HG03103 (cell line): ENCODE results near the gene PHACTR1.

Experiments
- ATAC-seq: cut with Tn5 transposase; IDR thresholded peaks from one replicate; pipeline ENCODE4 v1.9.1; 2021; ENCODE audit warnings: low read depth; ENCODE audit not compliant: unreplicated experiment

The PHACTR1 gene

GRCh38 chr6:12973386-12973785 lies 256.8 kb downstream of the PHACTR1 start:
- no peak for ATAC-seq

GRCh38 chr6:12974551-12974950 lies 258.0 kb downstream of the PHACTR1 start:
- no peak for ATAC-seq

GRCh38 chr6:12976366-12976765 lies 259.8 kb downstream of the PHACTR1 start:
- no peak for ATAC-seq

DNA sequence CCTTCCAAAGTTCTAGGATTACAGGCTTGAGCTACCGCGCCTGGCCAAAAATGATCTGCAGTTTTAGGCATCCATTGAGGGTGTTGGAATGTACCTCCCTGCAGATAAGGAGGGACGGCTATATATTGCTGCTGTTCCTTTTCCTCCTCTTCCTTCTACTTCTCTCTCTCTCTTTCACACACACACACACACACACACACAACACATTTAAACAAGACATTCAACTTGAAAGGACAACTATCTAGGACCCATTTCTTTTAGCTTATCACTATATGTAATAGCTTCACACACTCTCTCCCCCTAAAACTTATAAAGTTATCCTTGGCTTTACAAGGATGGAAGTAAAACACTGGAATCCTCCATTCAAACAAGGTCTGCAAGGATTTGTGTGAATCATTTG lies 260.6 kb downstream of the PHACTR1 start:
- ATAC-seq, result no peak

GRCh38 chr6:12977806-12978205 lies 261.2 kb downstream of the PHACTR1 start:
- no peak for ATAC-seq

DNA sequence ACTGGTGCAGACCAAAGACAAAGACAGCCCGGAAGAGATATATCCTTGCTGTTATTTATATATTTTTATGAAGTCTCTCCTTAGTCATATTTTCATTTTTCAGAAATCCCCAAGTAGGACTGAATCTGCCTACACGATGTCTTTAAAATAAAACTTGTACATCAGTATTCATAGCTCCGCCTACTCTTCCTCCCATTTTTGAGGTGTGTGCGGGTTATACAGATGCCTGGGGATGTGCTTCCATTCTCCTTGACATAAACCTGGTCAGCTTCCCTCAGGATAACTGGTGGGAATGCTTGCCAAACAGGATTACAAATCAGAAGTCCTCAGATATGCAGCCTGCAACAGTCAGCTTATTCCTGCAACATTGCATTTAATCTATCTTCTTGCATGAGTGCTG lies 264.2 kb downstream of the PHACTR1 start:
- no peak for ATAC-seq

- ATAC-seq, result no peak
These were observed 268.2 kb downstream of the PHACTR1 start for GRCh38 chr6:12984776-12985175.

- no peak for ATAC-seq
These were observed 271.2 kb downstream of the PHACTR1 start for GRCh38 chr6:12987783-12988182.

DNA sequence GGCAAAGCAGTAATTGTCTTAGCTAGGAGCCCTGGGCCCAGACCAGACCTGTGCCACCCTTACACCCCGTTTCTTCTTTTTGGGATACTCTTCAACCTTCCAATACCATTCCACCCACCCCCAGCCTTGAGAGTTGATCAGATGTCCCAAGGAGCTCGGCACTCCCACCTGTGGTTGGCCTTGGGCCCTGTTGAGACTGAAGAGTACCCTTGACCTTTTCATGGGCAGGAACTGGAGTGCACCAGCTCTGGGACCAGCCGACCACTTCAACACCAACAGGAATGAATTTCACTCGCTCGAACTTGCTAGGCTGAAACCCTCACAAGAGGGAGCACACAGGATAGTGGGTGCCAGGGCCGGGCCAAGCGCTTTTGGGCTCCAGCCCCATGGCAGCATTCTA lies 273.6 kb downstream of the PHACTR1 start:
- ATAC-seq, result no peak

DNA sequence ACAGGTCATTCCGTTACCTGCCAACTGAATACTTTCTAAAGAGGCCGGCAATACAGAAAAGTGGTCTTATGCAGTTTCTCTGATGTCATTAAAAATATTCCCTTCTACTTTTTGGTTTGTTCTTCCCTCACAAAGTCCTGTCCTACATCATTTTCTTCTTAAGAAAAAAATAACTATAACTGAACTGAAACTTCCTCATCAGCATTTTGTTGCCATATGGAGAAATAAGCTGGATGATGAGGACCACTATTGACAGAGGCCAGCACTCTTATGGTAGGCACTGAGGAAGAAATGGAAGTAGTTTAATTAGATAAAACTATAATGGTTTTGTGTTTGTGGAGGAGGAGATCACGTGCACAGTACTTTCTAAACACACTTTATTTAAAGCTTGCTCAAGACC lies 274.9 kb downstream of the PHACTR1 start:
- ATAC-seq, result no peak

GRCh38 chr6:12992770-12993169 lies 276.2 kb downstream of the PHACTR1 start:
- no peak for ATAC-seq

DNA sequence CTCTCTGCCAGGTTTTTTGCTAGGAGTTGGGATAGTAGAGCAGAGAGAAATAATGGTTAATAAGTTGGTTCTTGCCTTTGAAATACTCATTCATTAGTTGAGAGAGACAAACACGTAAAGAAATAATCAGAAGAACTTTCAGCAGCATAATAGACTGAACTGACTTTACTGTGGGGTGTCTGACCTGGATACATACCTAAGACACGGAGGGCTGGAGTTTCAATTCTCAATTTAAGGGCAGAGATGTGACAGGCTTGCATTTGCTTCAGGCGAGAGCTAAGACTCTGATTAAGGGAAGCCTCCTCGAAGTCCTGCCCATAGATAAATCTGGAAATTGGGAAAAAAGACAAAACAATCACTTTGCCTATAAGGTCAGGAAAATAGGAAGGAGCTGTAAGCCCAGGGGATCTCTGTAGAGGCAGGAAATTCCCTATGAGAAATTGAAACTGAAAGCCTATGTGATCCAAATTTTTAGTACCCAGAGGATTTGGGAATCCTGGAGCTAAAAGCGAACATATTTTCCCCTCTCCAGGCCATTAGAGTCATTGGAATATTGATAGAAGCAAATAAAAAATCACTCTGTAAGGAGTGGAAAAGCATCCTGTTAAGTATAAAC lies 276.8 kb downstream of the PHACTR1 start:
- ATAC-seq, result no peak

DNA sequence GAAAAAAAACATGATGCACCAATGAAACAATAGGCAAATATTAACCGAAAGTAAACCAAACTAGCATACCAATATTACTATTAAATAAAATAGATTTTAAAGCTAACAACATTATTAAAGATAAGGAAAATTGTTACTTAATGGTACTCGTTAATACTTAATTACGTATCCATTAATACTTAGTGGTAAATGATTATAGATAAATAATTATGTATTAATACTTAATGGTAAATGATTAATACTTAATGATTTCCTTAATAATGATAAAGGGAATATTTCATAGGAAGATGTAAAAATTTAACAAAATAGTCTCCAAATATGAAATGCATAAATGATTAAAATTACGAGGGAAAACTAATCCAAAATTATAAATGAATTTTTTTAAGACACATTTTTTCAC lies 278.9 kb downstream of the PHACTR1 start:
- no peak for ATAC-seq

DNA sequence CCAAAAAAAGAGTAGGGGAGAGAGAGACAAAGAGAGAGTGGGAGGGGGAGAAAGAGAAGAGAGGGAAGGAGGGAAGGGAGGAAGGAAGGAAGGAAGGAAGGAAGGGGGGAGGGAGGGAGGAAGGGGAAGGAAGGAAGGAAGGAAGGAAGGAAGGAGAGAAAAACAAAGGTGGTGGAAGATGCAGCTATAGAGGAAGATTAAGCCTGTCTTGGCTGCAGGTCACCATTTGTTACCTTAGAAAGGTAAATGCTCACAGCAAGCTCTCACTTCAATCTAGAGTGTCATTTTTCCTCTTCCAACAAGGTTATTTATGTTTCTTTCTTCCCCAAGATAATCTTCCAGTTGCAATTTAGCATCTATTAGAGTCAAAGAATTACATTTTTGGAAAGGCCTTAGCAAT lies 284.0 kb downstream of the PHACTR1 start:
- no peak for ATAC-seq

GRCh38 chr6:13001927-13002326 lies 285.4 kb downstream of the PHACTR1 start:
- ATAC-seq, result no peak

DNA sequence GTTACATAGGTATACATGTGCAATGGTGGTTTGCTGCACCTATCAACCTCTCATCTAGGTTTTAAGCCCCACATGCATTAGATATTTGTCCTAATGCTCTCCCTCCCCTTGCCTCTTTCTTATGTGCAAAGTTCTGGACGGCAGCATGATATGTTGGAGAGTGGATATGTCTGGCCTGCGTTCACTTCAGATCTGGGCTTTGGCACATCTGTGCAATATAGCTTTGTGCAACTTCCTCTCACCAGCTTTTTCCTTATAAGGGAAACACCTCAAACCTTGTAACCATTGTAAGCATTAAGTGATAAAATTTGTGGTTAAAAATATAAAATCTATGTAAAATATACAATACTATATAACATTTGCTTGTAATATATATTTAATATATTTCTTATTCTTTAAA lies 288.0 kb downstream of the PHACTR1 start:
- no peak for ATAC-seq

GRCh38 chr6:13005994-13006393 lies 289.4 kb downstream of the PHACTR1 start:
- no peak for ATAC-seq

- no peak for ATAC-seq
These were observed 290.2 kb downstream of the PHACTR1 start for GRCh38 chr6:13006578-13007300.

- no peak for ATAC-seq
These were observed 291.2 kb downstream of the PHACTR1 start for GRCh38 chr6:13007744-13008143.

DNA sequence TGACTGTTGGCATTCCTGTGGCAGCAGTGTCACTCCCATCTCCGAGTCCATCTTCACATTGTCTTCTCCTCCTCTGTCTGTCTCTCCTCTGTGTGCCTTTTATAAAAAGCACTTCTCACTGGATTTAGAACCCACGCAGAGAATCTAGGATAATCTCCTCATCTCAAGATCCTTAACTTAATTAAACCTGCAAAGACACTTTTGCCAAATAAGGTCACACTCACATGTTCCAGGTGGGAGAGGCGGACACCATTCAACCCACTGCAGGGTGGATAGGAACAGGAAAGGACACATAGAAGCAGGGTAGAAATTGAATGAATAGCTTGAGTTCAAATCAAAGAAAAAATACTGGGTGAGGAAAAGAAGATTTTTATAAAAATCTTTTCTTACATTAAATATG lies 292.5 kb downstream of the PHACTR1 start:
- no peak for ATAC-seq

DNA sequence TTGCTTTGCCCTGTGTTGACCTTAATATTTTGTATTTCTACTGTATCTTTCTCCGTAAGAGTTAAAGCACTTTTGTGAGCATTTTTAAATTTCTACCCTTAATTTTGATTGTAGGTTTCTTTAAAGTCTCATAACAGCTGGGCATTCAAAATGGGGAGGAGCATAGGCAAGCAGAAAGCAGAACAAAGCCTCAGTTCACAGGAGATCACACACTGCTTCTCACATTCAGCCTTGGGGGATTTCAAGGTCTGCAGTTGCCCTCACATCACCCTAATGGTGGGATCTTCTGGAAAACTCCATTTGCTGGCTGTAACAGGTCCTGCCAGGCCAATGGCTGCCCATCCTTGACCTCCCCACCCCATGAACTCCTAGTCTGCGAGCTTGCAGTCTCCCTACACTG lies 292.9 kb downstream of the PHACTR1 start:
- ATAC-seq, result no peak

GRCh38 chr6:13011612-13012146 lies 295.1 kb downstream of the PHACTR1 start:
- ATAC-seq, result no peak
